ENCODE results near the gene CADM1. TPM values are rescaled to one million over a fixed set of nuclear protein-coding genes. Genes with fewer than 3 reads are reported as not detected.

Gene CADM1
- 27.2 TPM for total RNA-seq

GRCh38 chr11:115504276-115505158, at the start of gene CADM1:
CADM1 (minus strand) TSS chr11:115504415.
- peak; percentile 80 for ATAC-seq
- DNase-seq (ENCODE audit: low spot score) = peak; percentile 97

GRCh38 chr11:115552773-115553438, 48.7 kb upstream of the CADM1 start:
- peak; percentile 63 for ATAC-seq
- DNase-seq (ENCODE audit: low spot score) = no peak

- no peak for DNase-seq (ENCODE audit: low spot score)
- no peak for ATAC-seq
These were observed 48.0 kb upstream of the CADM1 start for GRCh38 chr11:115552151-115552772.

- DNase-seq (ENCODE audit: low spot score) = no peak
- ATAC-seq = no peak
These were observed 46.3 kb upstream of the CADM1 start for GRCh38 chr11:115550291-115551059.

GRCh38 chr11:115548878-115549528, 44.8 kb upstream of the CADM1 start:
- DNase-seq (ENCODE audit: low spot score) (no peak), ATAC-seq (peak; percentile 70)

GRCh38 chr11:115545581-115546210, 41.5 kb upstream of the CADM1 start:
- DNase-seq (ENCODE audit: low spot score) (no peak), ATAC-seq (no peak)

GRCh38 chr11:115544422-115544948, 40.3 kb upstream of the CADM1 start:
- DNase-seq (ENCODE audit: low spot score) (no peak), ATAC-seq (no peak)

GRCh38 chr11:115541518-115541917, 37.3 kb upstream of the CADM1 start:
- no peak for ATAC-seq
- DNase-seq (ENCODE audit: low spot score) = no peak

- DNase-seq (ENCODE audit: low spot score) (no peak), ATAC-seq (peak; percentile 47)
These were observed 35.6 kb upstream of the CADM1 start for GRCh38 chr11:115539844-115540243.

GRCh38 chr11:115535781-115536180, 31.6 kb upstream of the CADM1 start:
- no peak for ATAC-seq

GRCh38 chr11:115530752-115531151, 26.5 kb upstream of the CADM1 start:
- no peak for ATAC-seq
- DNase-seq (ENCODE audit: low spot score) = no peak

More at GRCh38 chr11:115535781-115536180, 31.6 kb upstream of the CADM1 start:
- DNase-seq (ENCODE audit: low spot score) = no peak

- ATAC-seq = no peak
- DNase-seq (ENCODE audit: low spot score) = no peak
These were observed 24.0 kb upstream of the CADM1 start for GRCh38 chr11:115528225-115528624.

GRCh38 chr11:115527534-115528125, 23.4 kb upstream of the CADM1 start:
- DNase-seq (ENCODE audit: low spot score) = no peak
- ATAC-seq = no peak

- DNase-seq (ENCODE audit: low spot score) = no peak
- peak; percentile 7 for ATAC-seq
These were observed 21.4 kb upstream of the CADM1 start for GRCh38 chr11:115525531-115526006.

GRCh38 chr11:115524572-115524971, 20.4 kb upstream of the CADM1 start:
- no peak for DNase-seq (ENCODE audit: low spot score)
- peak; percentile 57 for ATAC-seq

- peak; percentile 87 for ATAC-seq
- peak; percentile 72 for DNase-seq (ENCODE audit: low spot score)
These were observed 19.6 kb upstream of the CADM1 start for GRCh38 chr11:115523727-115524399.

GRCh38 chr11:115522302-115522701, 18.1 kb upstream of the CADM1 start:
- DNase-seq (ENCODE audit: low spot score) = no peak
- no peak for ATAC-seq

GRCh38 chr11:115521825-115522224, 17.6 kb upstream of the CADM1 start:
- DNase-seq (ENCODE audit: low spot score) = no peak

More at GRCh38 chr11:115521825-115522224, 17.6 kb upstream of the CADM1 start:
- no peak for ATAC-seq

Data from left lobe of liver (tissue), 2 donors.